Stimulated activated CD4-positive, alpha-beta T cell treated with anti-CD3 and anti-CD28 coated beads, Interleukin-15, amount 100 ng/mL, for 48 hours (primary cell): ENCODE measurements around the gene L2HGDH.

Experiments
- DNase-seq, 2 donors: peaks; one replicate each; pipeline ENCODE4 v3.0.0-alpha.2; 2020; ENCODE audit warnings: low read depth in 2 of 2

The L2HGDH gene

GRCh38 chr14:50229681-50230080 lies 82.3 kb downstream of the L2HGDH start:
- no peak for DNase-seq

DNA sequence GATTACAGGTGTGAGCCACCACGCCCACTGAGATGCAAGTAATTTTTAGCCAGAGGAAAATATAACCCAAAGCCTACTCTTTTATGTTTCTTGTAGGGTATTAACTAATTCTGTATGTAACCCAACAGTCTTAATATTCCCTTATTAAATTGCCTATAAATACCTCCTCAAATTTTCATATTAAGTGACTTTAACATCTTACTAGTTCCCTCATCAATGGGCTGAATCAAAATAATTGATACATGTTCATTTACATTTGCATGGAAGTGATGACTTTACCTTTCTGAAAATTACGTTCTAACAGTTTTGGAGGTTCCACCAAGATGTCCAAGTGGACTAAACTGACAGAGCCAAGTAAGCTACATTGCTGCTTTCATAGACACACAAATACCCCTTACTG lies 83.7 kb downstream of the L2HGDH start:
- DNase-seq, result no peak

DNA sequence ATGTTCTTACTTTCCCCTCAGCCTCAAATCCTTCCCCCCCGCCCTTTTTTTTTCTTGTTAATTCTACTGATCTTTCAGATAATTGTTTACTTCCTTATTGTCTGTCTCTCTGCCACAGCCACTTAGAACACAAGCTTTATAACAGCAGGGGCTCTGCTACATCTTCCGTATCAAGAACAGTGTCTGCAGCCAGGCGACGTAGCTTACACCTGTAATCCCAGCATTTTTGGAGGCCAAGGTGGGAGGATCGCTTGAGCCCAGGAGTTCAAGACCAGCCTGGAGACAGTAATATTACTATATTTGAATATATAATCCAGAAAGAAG lies 86.1 kb downstream of the L2HGDH start:
- no peak for DNase-seq

- no peak for DNase-seq
These were observed 86.7 kb downstream of the L2HGDH start for GRCh38 chr14:50225067-50225973.

- no peak for DNase-seq
These were observed 89.9 kb downstream of the L2HGDH start for GRCh38 chr14:50222055-50222613.

DNA sequence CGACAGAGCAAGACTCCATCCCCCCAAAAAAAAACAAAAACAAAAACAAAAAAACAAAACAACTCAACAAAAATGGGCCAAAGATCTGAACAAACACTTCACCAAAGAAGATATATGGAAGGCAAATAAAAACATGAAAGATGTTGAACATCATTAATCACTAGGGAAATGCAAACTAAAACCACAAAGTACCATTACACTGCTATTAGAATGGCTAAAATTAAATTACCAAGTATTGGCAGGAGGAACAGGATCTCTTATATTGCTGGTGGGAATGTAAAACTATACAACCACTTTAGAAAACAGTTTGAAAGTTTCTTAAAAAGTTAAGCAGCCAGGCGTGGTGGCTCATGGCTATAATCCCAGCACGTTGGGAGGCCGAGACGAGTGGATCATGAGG lies 93.5 kb downstream of the L2HGDH start:
- no peak for DNase-seq

- DNase-seq, result no peak
These were observed 96.6 kb downstream of the L2HGDH start for GRCh38 chr14:50215416-50215815.

GRCh38 chr14:50213795-50214194 lies 98.2 kb downstream of the L2HGDH start:
- DNase-seq, result no peak

GRCh38 chr14:50212726-50213125 lies 99.3 kb downstream of the L2HGDH start:
- DNase-seq, result no peak

DNA sequence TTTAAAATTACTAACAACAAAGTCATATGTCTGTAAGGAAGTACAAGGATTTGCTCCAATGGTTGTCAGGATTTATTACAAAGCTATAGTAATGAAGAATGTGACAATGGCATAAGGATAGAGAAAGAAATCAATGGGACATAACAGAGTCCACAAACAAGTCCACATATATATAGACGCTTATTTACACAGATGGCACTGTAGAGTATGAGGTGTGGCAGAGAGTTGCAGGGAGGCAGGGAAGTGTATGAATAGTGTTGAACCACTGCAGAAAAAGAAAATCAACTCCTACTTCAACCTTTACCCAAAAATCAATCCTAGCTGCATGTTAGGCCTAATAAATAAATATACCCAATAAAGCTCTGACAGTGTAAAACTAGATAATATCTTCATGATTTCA lies 102.0 kb downstream of the L2HGDH start:
- no peak for DNase-seq

DNA sequence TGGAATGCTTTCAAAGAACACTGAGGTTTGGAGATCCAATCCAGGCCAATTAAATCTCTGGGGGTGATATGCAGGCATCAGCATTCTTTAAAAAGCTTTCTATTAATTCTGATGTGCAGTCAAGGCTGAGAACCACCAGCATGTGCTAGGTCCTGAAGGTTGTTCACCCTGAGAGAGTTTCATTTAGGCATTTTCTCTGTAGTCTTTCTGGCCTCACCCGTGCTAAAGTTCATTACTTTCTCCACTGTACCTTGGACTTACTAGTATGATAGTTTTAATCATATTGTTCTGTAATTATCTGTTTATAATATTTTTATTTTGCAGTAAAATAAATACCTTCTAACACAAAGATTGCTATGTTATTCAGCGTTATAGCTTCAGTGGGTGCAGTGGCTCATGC lies 113.5 kb downstream of the L2HGDH start:
- no peak for DNase-seq

GRCh38 chr14:50191499-50191898 lies 120.5 kb downstream of the L2HGDH start:
- DNase-seq, result no peak
